ENCODE measurements around the gene PIP4K2B.
"Not testable (repeated sequence)": the region's sequence is repeated elsewhere in the genome, so short reads cannot be mapped to it uniquely, and the experiment has no call there.

Gene PIP4K2B

DNA sequence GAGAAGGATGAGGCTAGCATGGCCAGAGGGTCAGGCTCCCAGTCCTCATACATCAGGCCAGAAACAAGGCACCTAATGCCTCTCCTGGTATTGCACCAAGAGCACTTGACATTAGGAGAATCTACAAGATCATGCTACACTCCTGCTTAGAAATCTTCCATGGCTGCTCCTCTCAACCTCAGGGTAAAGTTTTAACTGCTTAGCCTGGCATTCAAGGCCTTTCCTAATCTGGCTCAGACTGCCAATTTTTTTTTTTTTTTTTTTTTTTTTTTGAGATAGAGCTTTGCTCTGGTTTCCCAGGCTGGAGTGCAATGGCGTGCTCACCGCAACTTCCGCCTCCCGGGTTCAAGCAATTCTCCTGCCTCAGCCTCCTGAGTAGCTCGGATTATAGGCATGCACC is 8.2 kb downstream of the PIP4K2B start:
- DNase-seq (ENCODE audit: low read depth in 1 of 2, low spot score in 1 of 2) = no peak
- Histone ChIP-seq H3K27ac (replicated peaks) (no peak overlapping the region), H3K4me3 (replicated peaks; ENCODE audit: insufficient read depth, low read length) (no peak overlapping the region), H3K27me3 (ENCODE audit: insufficient read depth, poor library complexity, severe bottlenecking) (no peaks in the 10 kb centered on the region)
- TF ChIP-seq POLR2AphosphoS5 (IDR thresholded peaks at IDR 0.05; ENCODE audit: low read depth) = no peak

DNA sequence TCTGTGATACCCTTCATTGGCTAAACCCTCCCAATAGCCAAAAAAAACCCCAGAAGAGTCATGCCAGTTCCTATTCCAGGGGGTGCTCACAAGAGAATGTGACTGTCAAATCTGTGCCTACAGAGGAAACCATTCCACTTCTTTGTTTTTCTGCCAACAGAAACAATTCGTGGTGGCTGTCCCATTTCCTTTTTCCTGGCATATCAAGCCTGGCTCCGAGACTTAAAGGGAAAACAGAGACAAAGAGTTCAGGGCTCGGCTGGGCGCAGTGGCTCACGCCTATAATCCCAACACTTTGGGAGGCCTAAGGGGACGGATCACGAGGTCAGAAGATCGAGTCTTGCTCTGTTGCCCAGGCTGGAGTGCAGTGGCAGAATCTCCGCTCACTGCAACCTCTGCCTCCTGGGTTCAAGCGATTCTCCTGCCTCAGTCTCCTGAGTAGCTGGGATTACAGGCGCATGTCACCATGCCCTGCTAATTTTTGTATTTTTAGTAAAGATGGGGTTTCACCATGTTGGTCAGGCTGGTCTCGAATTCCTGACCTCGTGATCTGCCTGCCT is 9.1 kb downstream of the PIP4K2B start:
- H3K27me3 ChIP-seq (ENCODE audit: insufficient read depth, poor library complexity, severe bottlenecking); DNase-seq (ENCODE audit: low read depth in 1 of 2, low spot score in 1 of 2); H3K27ac ChIP-seq (replicated peaks); H3K4me3 ChIP-seq (replicated peaks; ENCODE audit: insufficient read depth, low read length): not testable (repeated sequence)

DNA sequence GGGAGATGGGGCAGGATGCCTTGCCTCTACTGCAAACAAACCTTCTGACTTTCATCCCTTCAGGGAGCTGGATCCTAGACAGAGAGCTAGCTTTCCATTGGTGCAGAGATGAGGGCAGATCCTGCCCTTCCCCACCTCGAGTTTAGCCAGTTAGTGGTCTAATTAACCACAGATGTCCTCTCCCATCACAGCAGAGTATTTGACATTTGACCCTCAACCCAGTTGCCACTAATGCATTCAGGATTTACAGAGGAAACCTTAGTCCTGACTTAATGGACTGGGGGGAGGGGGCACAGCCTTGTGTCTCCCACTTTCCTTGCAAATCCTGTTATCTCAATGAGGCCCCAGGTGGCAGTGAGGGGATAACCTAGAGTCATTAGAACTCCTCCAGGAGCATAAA is 10.2 kb downstream of the PIP4K2B start:
- Histone ChIP-seq H3K27ac (replicated peaks) (no peak overlapping the region), H3K4me3 (replicated peaks; ENCODE audit: insufficient read depth, low read length) (no peak overlapping the region), H3K27me3 (ENCODE audit: insufficient read depth, poor library complexity, severe bottlenecking) (no peaks in the 10 kb centered on the region)
- TF ChIP-seq GABPA (IDR thresholded peaks at IDR 0.05; ENCODE audit: low read depth) (no peak), SPI1 (IDR thresholded peaks at IDR 0.05; ENCODE audit: borderline replicate concordance, low read depth) (no peak), POLR2AphosphoS5 (IDR thresholded peaks at IDR 0.05; ENCODE audit: low read depth) (no peak)
- TF ChIP-seq, protein P1, sequence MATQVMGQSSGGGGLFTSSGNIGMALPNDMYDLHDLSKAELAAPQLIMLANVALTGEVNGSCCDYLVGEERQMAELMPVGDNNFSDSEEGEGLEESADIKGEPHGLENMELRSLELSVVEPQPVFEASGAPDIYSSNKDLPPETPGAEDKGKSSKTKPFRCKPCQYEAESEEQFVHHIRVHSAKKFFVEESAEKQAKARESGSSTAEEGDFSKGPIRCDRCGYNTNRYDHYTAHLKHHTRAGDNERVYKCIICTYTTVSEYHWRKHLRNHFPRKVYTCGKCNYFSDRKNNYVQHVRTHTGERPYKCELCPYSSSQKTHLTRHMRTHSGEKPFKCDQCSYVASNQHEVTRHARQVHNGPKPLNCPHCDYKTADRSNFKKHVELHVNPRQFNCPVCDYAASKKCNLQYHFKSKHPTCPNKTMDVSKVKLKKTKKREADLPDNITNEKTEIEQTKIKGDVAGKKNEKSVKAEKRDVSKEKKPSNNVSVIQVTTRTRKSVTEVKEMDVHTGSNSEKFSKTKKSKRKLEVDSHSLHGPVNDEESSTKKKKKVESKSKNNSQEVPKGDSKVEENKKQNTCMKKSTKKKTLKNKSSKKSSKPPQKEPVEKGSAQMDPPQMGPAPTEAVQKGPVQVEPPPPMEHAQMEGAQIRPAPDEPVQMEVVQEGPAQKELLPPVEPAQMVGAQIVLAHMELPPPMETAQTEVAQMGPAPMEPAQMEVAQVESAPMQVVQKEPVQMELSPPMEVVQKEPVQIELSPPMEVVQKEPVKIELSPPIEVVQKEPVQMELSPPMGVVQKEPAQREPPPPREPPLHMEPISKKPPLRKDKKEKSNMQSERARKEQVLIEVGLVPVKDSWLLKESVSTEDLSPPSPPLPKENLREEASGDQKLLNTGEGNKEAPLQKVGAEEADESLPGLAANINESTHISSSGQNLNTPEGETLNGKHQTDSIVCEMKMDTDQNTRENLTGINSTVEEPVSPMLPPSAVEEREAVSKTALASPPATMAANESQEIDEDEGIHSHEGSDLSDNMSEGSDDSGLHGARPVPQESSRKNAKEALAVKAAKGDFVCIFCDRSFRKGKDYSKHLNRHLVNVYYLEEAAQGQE (IDR thresholded peaks at IDR 0.05; ENCODE audit: insufficient replicate concordance, low read depth) = no peak
- TF ChIP-seq, protein P2, sequence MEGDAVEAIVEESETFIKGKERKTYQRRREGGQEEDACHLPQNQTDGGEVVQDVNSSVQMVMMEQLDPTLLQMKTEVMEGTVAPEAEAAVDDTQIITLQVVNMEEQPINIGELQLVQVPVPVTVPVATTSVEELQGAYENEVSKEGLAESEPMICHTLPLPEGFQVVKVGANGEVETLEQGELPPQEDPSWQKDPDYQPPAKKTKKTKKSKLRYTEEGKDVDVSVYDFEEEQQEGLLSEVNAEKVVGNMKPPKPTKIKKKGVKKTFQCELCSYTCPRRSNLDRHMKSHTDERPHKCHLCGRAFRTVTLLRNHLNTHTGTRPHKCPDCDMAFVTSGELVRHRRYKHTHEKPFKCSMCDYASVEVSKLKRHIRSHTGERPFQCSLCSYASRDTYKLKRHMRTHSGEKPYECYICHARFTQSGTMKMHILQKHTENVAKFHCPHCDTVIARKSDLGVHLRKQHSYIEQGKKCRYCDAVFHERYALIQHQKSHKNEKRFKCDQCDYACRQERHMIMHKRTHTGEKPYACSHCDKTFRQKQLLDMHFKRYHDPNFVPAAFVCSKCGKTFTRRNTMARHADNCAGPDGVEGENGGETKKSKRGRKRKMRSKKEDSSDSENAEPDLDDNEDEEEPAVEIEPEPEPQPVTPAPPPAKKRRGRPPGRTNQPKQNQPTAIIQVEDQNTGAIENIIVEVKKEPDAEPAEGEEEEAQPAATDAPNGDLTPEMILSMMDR (IDR thresholded peaks at IDR 0.05; ENCODE audit: insufficient read depth, low read length) = no peak
- DNase-seq (ENCODE audit: low read depth in 1 of 2, low spot score in 1 of 2) = no peak

DNA sequence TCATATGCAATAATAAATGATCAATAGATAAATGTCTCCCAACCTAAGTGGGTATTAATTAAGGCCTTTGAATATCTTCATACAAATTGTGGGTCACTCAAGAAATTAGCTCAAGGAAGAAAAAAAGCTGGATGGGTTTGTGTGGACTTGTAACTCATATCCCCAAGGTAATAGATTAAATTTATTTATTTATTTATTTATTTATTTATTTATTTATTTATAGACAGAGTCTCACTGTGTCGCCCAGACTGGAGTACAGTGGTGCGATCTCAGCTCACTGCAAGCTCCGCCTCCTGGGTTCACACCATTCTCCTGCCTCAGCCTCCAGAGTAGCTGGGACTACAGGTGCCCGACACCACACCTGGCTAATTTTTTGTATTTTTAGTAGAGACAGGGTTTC is 11.4 kb downstream of the PIP4K2B start:
- not testable (repeated sequence) for H3K27ac ChIP-seq (replicated peaks); H3K4me3 ChIP-seq (replicated peaks; ENCODE audit: insufficient read depth, low read length); DNase-seq (ENCODE audit: low read depth in 1 of 2, low spot score in 1 of 2); H3K27me3 ChIP-seq (ENCODE audit: insufficient read depth, poor library complexity, severe bottlenecking)

DNA sequence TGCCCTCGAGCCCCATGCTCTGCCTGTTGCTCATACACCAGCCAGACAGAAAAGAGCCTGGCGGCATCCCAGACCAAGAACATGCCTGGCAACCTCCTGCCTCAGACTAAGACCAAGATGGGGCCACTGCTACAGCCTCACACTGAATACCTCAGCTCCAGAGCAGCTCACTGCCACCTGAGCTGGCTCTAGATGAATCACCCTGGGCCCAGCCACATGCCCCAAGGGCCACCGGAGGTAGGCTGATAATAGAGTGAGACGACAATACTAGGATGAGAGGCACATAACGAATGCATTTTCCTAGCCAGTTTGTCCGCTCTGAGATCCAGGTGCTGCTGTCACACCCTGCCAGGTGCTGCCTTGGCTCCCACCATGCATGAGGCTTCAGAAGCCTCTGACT is 13.0 kb downstream of the PIP4K2B start:
- no peaks in the 10 kb centered on the region for H3K27me3 ChIP-seq (ENCODE audit: insufficient read depth, poor library complexity, severe bottlenecking)
- H3K4me3 ChIP-seq (replicated peaks; ENCODE audit: insufficient read depth, low read length) = no peak overlapping the region
- DNase-seq (ENCODE audit: low read depth in 1 of 2, low spot score in 1 of 2) = no peak
- TF ChIP-seq GABPA (IDR thresholded peaks at IDR 0.05; ENCODE audit: low read depth) (no peak), SPI1 (IDR thresholded peaks at IDR 0.05; ENCODE audit: borderline replicate concordance, low read depth) (0 out of 2 replicates have a peak, but pooled peaks have one; percentile 6)
- TF ChIP-seq, protein P1 (IDR thresholded peaks at IDR 0.05; ENCODE audit: insufficient replicate concordance, low read depth) = no peak
- no peak overlapping the region for H3K27ac ChIP-seq (replicated peaks)

DNA sequence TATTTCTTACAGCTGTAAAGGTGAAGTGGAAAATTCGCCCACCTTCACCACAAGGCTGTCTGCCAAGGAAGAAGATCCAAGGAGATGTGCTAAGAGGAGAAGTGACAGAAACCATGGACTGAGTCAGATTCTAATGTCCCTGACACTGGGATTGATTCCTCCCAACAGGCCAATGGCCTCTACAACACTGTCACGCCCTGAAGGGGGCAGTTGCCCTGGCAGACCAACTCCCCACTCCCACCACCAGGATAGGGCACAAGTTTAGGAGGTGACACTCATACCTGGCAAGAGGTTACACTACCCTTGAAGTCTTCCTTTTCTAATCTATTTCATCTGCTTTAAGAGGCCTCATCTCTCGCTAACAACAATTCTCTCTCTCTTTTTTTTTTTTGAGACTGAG is 16.1 kb downstream of the PIP4K2B start:
- no peaks in the 10 kb centered on the region for H3K27me3 ChIP-seq (ENCODE audit: insufficient read depth, poor library complexity, severe bottlenecking)
- no peak overlapping the region for H3K4me3 ChIP-seq (replicated peaks; ENCODE audit: insufficient read depth, low read length)
- TF ChIP-seq, protein P2 (IDR thresholded peaks at IDR 0.05; ENCODE audit: insufficient read depth, low read length) = no peak
- TF ChIP-seq GABPA (IDR thresholded peaks at IDR 0.05; ENCODE audit: low read depth) (no peak), POLR2AphosphoS5 (IDR thresholded peaks at IDR 0.05; ENCODE audit: low read depth) (no peak), SPI1 (IDR thresholded peaks at IDR 0.05; ENCODE audit: borderline replicate concordance, low read depth) (no peak)
- TF ChIP-seq, protein P1 (IDR thresholded peaks at IDR 0.05; ENCODE audit: insufficient replicate concordance, low read depth) = no peak
- DNase-seq (ENCODE audit: low read depth in 1 of 2, low spot score in 1 of 2) = no peak
- H3K27ac ChIP-seq (replicated peaks) = no peak overlapping the region
